GM18873 (cell line): ENCODE data around the gene SEBOX.
A peak's percentile ranks its signal among the peaks of the same experiment; 100 is the strongest.

Experiments
- ATAC-seq: cut with Tn5 transposase; IDR thresholded peaks from one replicate; pipeline ENCODE4 v1.9.1; 2021; ENCODE audit warnings: mild to moderate bottlenecking, moderate library complexity, moderate number of reproducible peaks; ENCODE audit not compliant: unreplicated experiment, low FRiP score

SEBOX gene

DNA sequence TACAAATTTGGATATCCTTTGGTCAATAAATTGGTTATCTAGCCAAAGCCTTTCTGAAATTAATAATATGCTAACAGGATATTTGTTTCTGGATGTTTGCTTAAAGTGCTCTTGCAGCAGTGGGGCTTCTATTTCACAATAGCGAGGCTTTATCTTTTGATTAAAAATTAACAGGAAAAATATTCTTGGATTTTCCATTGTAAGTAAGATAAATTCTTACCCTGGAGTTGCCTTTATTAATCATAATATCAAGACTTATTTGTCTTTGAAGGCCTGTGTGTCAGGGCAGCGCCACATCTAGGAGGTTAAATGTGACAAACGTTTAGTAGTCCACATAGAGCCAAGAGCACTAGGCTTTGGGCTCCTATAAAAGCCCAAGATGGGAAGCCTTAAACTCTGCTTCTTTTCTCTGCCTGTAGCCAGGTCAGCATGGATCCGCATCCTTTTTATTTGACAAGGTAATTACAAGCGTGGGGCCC, 40.7 kb downstream of the SEBOX start:
- no peak for ATAC-seq

DNA sequence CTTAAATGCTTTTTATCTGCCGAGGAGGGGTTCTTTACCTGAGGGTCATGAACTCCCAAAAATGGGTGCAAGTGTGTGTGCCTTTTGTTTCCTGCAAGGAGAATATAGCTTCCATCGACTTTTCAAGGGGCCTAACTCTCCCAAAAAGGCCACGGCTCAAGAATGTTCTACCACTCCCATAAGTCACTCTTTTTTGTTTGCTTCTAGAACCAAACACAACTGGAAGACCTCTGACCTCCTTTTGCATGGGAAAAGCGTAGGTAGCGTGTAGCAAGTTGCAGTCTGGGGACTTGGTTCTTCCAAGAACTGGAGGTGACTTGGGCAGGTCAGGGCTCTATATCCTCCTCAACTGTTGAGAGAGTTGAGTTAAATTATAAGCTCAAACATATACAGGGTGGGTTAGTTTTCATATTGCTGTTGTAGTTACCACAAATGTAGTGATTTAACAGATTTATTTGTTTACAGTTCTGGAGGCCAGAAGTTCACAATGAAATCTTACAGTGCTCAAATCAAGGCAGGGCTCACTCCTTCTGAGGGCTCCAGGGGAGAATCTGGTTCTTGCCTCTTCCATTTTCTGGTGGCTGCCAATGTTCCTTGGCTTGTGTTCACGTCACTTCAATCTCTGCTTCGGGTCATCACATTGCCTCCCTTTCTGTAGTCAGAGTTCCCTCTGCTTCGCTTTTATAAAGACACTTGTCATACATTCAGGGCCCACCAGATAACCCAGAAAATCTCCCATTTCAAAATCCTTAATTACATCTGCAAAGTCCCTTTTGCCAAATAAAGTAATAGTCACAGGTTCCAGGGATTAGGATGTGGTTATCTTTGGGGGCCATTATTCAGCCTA, 44.6 kb downstream of the SEBOX start:
- no peak for ATAC-seq

DNA sequence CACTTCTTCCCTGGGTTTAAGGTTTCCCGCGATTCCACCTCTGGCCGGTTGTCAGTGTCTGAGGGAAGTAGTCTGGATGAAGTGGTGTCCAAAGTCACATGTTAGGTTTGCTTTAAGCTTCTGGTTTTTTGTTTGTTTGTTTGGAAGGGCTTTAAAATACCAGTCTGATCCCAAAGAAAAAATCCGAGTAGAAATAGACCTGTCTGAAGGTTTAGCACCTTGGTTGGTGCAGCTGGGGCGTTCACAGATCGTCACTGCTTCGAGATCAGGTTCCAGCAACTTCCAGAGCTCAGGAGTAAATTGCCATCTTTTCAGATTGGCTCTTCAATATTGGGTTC, 45.4 kb downstream of the SEBOX start:
- ATAC-seq = no peak

DNA sequence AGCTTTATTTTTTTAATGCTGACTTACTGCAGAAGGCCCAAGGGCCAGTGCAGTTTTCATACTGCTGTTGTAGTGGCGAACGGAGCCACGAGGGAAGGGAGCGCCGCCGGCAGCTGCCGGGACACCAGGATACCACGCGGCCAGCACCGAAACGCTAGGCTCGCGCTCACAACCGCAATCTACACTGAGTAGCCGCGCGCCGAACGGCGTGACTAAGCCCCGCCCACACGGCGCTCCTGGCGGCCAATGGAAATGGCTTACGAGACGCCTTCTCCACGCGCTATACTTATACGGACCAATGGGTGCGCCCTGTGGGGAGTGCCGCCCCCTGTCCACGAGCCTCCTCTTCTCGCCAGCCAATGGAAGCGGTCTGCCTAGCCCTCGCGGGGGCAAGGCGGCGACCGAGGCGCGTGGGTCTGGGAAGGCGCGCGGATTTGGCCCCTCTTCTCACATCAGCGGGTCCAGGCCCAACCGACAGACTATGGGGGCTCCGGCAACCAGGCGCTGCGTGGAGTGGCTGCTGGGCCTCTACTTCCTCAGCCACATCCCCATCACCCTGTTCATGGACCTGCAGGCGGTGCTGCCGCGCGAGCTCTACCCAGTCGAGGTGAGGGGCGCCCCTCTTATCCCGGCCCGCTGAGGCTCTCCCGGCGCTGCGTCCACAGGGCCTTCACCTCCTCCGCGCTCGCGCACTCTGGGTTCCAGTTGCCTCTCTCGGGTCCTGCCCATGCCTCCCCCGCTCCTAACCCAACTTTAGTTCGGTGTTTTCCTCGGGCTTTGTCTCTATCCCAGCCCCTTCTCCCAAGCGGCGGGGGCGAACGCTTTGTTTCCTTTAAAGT, 46.0 kb downstream of the SEBOX start, which contains the start of gene TMEM97:
TSS of gene TMEM97 (plus strand) at position 442 of the 839 bp plus-strand sequence. CDS start at position 482, 40 bp downstream.
- peak; percentile 90 for ATAC-seq

DNA sequence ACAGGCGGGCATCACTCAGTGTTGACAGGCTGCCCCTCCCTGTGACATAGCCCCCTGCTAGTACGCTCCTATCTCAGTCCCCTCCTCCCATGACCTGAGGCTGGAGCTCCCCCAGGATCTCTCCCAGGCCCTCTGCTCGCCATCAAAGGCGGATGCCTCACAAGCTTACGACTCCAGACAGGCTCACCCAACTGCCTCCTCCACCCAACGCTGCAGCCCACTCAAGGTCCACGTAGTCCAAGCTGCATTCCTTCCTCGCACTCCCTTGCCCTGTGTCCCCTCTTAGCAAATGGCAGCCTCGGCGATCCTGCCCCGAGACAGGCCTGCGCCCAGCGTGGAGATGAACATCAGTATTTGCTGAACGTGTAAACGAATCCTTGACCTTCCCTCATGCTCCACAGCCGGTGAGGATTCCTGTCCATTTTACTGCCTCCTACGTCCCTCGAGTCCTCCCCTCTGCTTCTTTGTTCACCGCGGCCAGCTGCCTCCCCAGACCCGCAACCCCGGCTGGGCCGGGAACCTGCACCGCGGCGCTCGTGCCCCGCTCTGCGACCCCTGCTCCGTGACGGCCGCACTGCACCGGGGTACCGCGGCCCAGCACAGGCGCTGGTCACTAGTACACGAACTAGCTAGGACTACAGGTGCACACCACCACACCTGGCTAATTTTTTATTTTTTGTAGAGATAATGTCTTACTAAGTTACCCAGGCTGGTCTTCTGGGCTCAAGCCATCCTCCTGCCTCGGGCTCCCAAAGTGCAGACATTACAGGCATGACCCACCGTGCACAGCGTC, 46.8 kb downstream of the SEBOX start:
- ATAC-seq = no peak

DNA sequence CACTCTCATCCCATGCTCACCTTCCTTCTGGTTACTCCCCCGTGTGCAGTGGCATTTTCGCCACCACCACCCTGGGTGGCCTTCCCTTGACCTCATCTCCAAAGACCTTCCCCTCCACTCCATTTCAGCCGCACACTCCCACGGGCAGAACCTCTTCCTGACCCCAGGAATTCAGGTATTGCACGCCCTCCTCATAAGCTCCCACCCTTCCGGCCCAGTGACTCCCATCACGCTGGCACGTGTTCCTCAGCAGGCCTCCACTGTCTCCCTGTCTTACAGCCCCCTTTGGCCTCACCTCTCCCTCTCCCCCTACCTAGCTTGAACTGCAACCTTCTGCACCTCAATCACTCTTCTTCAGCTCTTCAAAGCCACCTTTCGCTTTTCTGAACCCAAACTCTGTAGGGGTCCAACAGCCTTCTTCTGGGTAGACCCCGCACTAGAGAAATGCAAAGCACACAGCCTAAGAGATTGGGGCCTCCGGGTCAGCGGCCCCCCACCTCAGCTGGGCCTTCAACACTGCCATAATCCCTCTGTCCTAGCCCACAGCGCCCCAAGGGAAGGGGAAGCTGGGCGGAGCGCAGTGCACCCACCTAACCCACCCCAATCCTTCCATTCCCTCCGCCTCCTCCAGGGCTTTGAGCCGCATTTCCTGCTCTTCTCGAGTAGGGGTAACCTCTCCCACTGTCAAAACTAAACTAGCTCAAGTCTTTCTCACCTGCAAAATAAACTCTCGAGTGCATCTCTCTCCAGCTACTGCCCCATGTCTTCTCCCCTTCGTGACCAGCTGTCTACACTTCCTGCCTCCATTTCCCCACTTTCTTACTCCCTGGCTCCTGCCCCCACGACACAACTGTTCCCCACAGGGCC, 47.7 kb downstream of the SEBOX start:
- ATAC-seq = no peak

DNA sequence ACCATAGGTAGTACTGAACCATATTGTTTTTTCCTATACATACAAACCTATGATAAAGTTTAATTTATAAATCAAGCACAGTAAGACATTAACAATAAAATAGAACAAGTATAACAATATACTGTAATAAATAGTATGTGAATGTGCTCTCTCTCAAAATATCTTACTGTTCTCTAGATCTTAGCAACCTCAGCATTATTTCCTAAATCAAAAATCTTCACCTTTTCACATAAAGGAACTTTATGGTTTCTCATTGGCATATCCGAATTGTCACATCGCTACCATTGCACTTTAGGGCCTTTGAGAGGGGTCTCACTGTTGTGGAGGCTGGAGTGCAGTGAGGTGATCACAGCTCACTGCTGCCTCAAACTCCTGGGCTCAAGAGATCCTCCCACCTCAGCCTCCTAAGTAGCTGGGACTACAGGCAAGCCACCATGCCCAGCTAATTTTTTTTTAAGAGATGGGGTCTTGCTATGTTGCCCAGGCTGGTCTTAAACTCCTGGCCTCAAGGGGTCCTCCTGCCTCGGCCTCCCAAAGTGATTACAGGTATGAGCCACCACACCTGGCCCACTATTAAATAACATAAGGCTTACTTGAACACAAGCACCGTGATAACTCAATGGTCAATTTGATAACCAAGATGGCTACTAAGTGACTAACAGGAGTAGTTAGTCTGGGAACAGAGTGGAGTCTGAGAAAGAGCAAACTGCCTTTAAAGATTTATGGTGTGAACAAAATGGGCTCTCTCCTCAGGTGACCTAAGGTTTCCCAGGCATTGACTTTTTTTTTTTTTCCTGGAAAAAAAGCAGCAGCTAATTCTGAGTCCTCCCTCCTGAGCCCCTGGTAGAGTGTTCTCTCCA, 48.9 kb downstream of the SEBOX start:
- ATAC-seq = no peak

DNA sequence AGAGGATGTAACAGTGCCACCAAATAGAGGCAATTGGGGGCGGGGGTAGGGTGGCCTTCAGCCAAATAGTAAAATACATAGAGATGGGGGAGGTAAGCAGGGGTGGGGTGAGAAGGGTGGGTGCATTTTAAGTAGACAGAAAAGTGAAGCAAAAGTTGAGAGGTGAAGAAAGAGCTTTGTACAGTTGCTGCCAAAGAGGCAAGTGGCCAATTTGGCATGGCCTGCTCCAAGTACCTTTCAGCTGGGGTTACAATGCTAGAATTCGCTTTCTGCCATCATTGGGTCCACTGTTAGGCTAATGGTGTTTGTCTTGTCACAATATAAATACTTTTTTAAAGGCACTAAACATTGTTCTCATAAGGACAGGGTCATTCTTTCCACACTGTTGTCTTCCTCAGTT, 51.2 kb downstream of the SEBOX start:
- no peak for ATAC-seq
